Heart right ventricle (tissue), 16 donors: ENCODE data around the gene ZNF716. TPM values are rescaled to one million over a fixed set of nuclear protein-coding genes. Genes with fewer than 3 reads are reported as not detected.
"Not testable (repeated sequence)": the region's sequence is repeated elsewhere in the genome, so short reads cannot be mapped to it uniquely, and the experiment has no call there.

Experiments
- ATAC-seq, 8 donors: fragments of 200-7000 bp; cut with Tn5 transposase; one replicate each; pipeline ENCODE4 v1.9.1; 2020; ENCODE audit warnings: mild to moderate bottlenecking in 8 of 8, moderate library complexity in 8 of 8, moderate number of reproducible peaks in 1 of 8
- DNase-seq, 2 donors: peaks; one replicate each; pipeline ENCODE4 v3.0.0-alpha.2; 2020
- H3K27ac ChIP-seq, 10 donors: fragments of 200-600 bp; sonication (generic) in 2 of 10; one replicate each; pipeline versions ENCODE4 v1.5.0 to v1.8.0; 2020 to 2022; ENCODE audit warnings: mild to moderate bottlenecking in 3 of 10
- H3K27me3 ChIP-seq, 7 donors: fragments of 200-600 bp; one replicate each; pipeline ENCODE4 v1.8.0; 2021 to 2022; ENCODE audit warnings: mild to moderate bottlenecking in 2 of 7
- H3K36me3 ChIP-seq, 9 donors: fragments of 200-600 bp; sonication (generic) in 1 of 9; one replicate each; pipeline versions ENCODE4 v1.5.0 to v1.8.0; 2020 to 2022; ENCODE audit warnings: mild to moderate bottlenecking in 2 of 9
- H3K4me1 ChIP-seq, 9 donors: fragments of 200-600 bp; sonication (generic) in 1 of 9; one replicate each; pipeline versions ENCODE4 v1.5.0 to v1.8.0; 2020 to 2022; ENCODE audit warnings: mild to moderate bottlenecking in 4 of 9
- H3K4me3 ChIP-seq, 10 donors: fragments of 200-600 bp; sonication (generic) in 2 of 10; one replicate each; pipeline versions ENCODE4 v1.5.0 to v1.8.0; 2020 to 2022; ENCODE audit warnings: mild to moderate bottlenecking in 7 of 10, moderate library complexity in 2 of 10
- H3K9me3 ChIP-seq, 11 donors: fragments of 200-600 bp in 10 of 11; sonication (generic) in 2 of 11; one replicate each; pipeline versions ENCODE4 v1.5.0 to v1.8.0; 2013 to 2022; ENCODE audit warnings: mild to moderate bottlenecking in 2 of 11, control low read depth in 1 of 11, moderate library complexity in 1 of 11
- WGBS, 2 donors: extraction: QIAGEN DNeasy Blood & Tissue Kit; methylation state at CpG; one replicate each; pipeline ENCODE4 v1.1.7; 2013; ENCODE audit warnings: inconsistent platforms in 1 of 2; 5-methylcytosine and 5-hydroxymethylcytosine counted together
- intact Hi-C, 10 donors: fragments of 100-400 bp; cut with DNase I; formaldehyde crosslinking; loops; one replicate each; pipeline versions ENCODE4 v1.11.1 to v1.14.2; 2022
- long read RNA-seq, 3 donors: library from polyadenylated mRNA; unstranded; transcript quantifications; one replicate each; pipeline ENCODE4 v2.0.0, GENCODE V29; 2020 to 2021
- polyA plus RNA-seq, 2 donors: library from polyadenylated mRNA; stranded (reverse); fragments of 200-250 nt; gene quantifications; one replicate each; pipeline ENCODE4 v1.2.3, GENCODE V29; 2013
- total RNA-seq, 10 donors: library from RNA; stranded (reverse); fragmentation: NEBNext Ultra II Directional in 3 of 10; extraction: Animal tissue kit (Norgen Biotek cat#: 25700) in 3 of 10; gene quantifications; one replicate each; pipeline versions ENCODE4 v1.2.1 to v1.2.4, GENCODE V29; 2021 to 2023
- TF ChIP-seq, protein P1 (sequence below), 9 donors: fragments of 200-600 bp; sonication (generic) in 2 of 9; IDR thresholded peaks; one replicate each; pipeline versions ENCODE4 v1.5.0 to v1.8.0; 2021 to 2022; ENCODE audit warnings: antibody characterized with exemption in 9 of 9, mild to moderate bottlenecking in 5 of 9, moderate library complexity in 1 of 9
- donor health status: Arrhythmogenic right ventricular cardiomyopathy.
- donor health status: ischemic (EF 13 %, LVEDD 7.1; RV severe dilation, severe dysfunction).
- donor health status: healthy with polysubstance abuse.
- donor health status: DM: no; HTN: yes; CAD: no.
- donor health status: DM: no; HTN: no; CAD: no.
- donor health status: ischemic (EF 25% LVEDD 6.9; RV normal size, moderate dysfunction).
- donor health status: ischemic (EF 25% LVEDD 5.7; RV mildly dilated, moderate dysfunction).
- donor health status: healthy.
- donor health status: DM: yes; HTN: yes; CAD: no.
- donor health status: Ischemic cardiomyopathy.
- donor health status: ischemic (EF 35%, LVEDD 5.7; RV mildly dilated, moderate dysfunction).
- donor health status: nonischemic (EF 11% LVEDD 7.7; RV severe dilation, severe dysfunction).
- donor health status: DM: yes; HTN: yes; CAD: no.
- donor health status: PGD.
- donor health status: ischemic (EF 29% LVEDD 5.4; RV normal size, mild dysfunction).
- donor health status: nonischemic (EF 23%, LVEDD 6.1; RV moderate dilation, normal function).

ZNF716 gene
- total RNA-seq: not detected
- not detected for polyA plus RNA-seq
- long read RNA-seq, donor 1: 0 reads
- long read RNA-seq, donor 2: 0 reads
- long read RNA-seq, donor 3: 0 reads

GRCh38 chr7:57449904-57450303 lies at the start of gene ZNF716:
TSS of gene ZNF716 (plus strand) at chr7:57450177. CDS start at chr7:57450289, 112 bp downstream.
- intact Hi-C loops: no loop called here
- TF ChIP-seq, protein P1, sequence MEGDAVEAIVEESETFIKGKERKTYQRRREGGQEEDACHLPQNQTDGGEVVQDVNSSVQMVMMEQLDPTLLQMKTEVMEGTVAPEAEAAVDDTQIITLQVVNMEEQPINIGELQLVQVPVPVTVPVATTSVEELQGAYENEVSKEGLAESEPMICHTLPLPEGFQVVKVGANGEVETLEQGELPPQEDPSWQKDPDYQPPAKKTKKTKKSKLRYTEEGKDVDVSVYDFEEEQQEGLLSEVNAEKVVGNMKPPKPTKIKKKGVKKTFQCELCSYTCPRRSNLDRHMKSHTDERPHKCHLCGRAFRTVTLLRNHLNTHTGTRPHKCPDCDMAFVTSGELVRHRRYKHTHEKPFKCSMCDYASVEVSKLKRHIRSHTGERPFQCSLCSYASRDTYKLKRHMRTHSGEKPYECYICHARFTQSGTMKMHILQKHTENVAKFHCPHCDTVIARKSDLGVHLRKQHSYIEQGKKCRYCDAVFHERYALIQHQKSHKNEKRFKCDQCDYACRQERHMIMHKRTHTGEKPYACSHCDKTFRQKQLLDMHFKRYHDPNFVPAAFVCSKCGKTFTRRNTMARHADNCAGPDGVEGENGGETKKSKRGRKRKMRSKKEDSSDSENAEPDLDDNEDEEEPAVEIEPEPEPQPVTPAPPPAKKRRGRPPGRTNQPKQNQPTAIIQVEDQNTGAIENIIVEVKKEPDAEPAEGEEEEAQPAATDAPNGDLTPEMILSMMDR (IDR thresholded peaks at IDR 0.05): no peak
- Histone ChIP-seq H3K27me3 (no peaks in the 10 kb centered on the region), H3K4me1 (no peaks in the 10 kb centered on the region), H3K27ac (no peak within 1 kb of the TSS), H3K36me3 (no peaks in the 10 kb centered on the region), H3K4me3 (no peak within 1 kb of the TSS), H3K9me3 (peaks cover 0 to 84% (median 0%) of the 10 kb centered on the region in 11 donors)
- ATAC-seq (no peak), DNase-seq (no peak)
- 81 to 82% methylated on average over 10 of the region's 10 CpGs for WGBS, 2 donors

- 83 to 87% methylated on average over 10 of the region's 10 CpGs for WGBS, 2 donors
- intact Hi-C loops: no loop called here
- H3K9me3 ChIP-seq: peaks cover 0 to 76% (median 0%) of the 10 kb centered on the region in 11 donors
- no peaks in the 10 kb centered on the region for H3K4me1 ChIP-seq
- H3K36me3 ChIP-seq: no peaks in the 10 kb centered on the region
- H3K4me3 ChIP-seq: no peak overlapping the region
- peaks cover 0 to 6% (median 0%) of the 10 kb centered on the region in 7 donors for H3K27me3 ChIP-seq
- H3K27ac ChIP-seq: no peak overlapping the region
- no peak for ATAC-seq
- no peak for DNase-seq
- TF ChIP-seq, protein P1 (IDR thresholded peaks at IDR 0.05): no peak
Measured at GRCh38 chr7:57400531-57401155, 49.3 kb upstream of the ZNF716 start.

- intact Hi-C loops, DNase-seq, H3K4me3 ChIP-seq, H3K36me3 ChIP-seq, ATAC-seq, H3K27me3 ChIP-seq, H3K27ac ChIP-seq, H3K4me1 ChIP-seq: not testable (repeated sequence)
- WGBS, 2 donors: 77 to 84% methylated on average over 16 of the region's 16 CpGs
- peaks cover 0 to 57% (median 0%) of the 10 kb centered on the region in 11 donors for H3K9me3 ChIP-seq
Measured at GRCh38 chr7:57403051-57403450, 46.9 kb upstream of the ZNF716 start.

DNA sequence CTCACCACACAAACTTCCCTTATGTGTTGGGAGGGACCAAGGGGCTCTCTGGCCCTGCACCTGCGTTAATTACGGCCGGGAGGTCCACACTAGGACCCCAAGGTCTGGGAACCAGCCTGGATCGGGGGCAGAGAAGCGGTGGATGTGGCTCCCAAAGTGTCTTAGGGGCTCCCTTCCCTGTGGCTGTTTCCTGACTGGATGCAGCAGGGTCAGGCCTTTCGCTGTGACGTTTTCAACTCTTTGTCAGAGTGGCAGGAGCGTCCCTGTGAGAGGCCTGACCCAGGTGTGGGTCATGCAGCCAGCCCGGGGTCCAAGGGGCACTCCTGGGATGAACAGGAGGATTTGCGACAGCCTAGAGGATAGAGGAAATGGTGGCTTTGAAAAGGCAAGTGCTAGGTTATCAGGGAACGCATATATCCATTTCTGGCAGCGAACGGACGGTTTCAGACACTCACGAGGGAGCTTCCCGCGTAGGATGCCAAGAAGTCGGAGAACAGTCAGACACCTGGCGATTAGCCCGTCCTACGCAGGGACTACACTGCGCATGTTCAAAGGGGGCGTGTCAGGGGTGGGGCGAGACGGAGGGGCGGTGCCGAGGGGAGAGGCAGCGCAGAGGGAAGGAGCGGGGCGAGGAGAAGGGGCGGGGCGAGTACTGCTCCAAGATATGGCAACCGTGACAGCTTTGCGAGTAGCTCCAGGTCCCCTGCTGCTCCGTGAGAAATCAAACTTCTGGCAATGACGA lies 46.2 kb upstream of the ZNF716 start:
- DNase-seq (peak; percentile 79 to 80), ATAC-seq (peak; percentile 87 to 98 (median 96))
- Histone ChIP-seq H3K9me3 (peaks cover 0 to 57% (median 0%) of the 10 kb centered on the region in 11 donors), H3K4me3 (peak overlapping the region in 9 of 10 donors; percentile 14 to 61 (median 50)), H3K27me3 (peaks cover 0 to 6% (median 0%) of the 10 kb centered on the region in 7 donors), H3K27ac (peak overlapping the region in 9 of 10 donors; percentile 51 to 81 (median 72)), H3K36me3 (no peaks in the 10 kb centered on the region), H3K4me1 (no peaks in the 10 kb centered on the region)
- TF ChIP-seq, protein P1 (IDR thresholded peaks at IDR 0.05): no peak
- intact Hi-C loops: loop anchor here in 1 of 10 donors (2.0 kb wide), 1 partner anchor 75 kb away; no protein-coding TSS in a partner anchor
- 25 to 37% methylated on average over 36 of the region's 36 CpGs for WGBS, 2 donors
